SK-N-MC (cell line): ENCODE measurements around the gene PCDH12.

Source experiments
- DNase-seq: peaks from one replicate; pipeline ENCODE4 v3.0.0-alpha.2; 2011; ENCODE audit warnings: low read depth, low spot score
- H3K27ac ChIP-seq: fragments of 200-600 bp; sonication (generic); 2 replicates; pipeline ENCODE4 v1.5.1; 2016; ENCODE audit warnings: mixed run types
- H3K36me3 ChIP-seq: fragments of 200-600 bp; sonication (generic); 2 replicates; pipeline ENCODE4 v1.6.1; 2017; ENCODE audit warnings: antibody characterized with exemption, low read length, mixed read lengths; ENCODE audit not compliant: insufficient read depth
- H3K4me3 ChIP-seq: fragments of 200-600 bp; sonication (generic); 2 replicates; pipeline ENCODE4 v1.5.1; 2016
- H3K9ac ChIP-seq: fragments of 200-600 bp; sonication (generic); 2 replicates; pipeline ENCODE4 v1.8.0; 2017; ENCODE audit warnings: mixed run types, mixed read lengths; ENCODE audit not compliant: insufficient read length
- H3K9me3 ChIP-seq: fragments of 200-600 bp; sonication (generic); 2 replicates; pipeline ENCODE4 v1.6.1; 2017; ENCODE audit warnings: low read depth, mild to moderate bottlenecking, antibody characterized with exemption, low read length, moderate library complexity, mixed read lengths
- EZH2 ChIP-seq: fragments of 200-600 bp; sonication (generic); IDR thresholded peaks from one replicate; pipeline ENCODE4 v1.6.1; 2017; ENCODE audit warnings: antibody characterized with exemption
- FOXP2 ChIP-seq: optimal IDR thresholded peaks from 2 replicates; pipeline ENCODE3; 2011; ENCODE audit warnings: mild to moderate bottlenecking, moderate library complexity; ENCODE audit not compliant: insufficient read depth; ENCODE audit errors: extremely low read length, control extremely low read depth
- POLR2AphosphoS5 ChIP-seq: IDR thresholded peaks from 2 replicates; pipeline ENCODE4 v1.6.1; 2012; ENCODE audit warnings: mild to moderate bottlenecking, low read depth, low read length, borderline replicate concordance

Gene PCDH12

GRCh38 chr5:141994511-141995136 lies 36.6 kb upstream of the PCDH12 start:
- H3K27ac ChIP-seq = no peak overlapping the region
- H3K9me3 ChIP-seq = no peaks in the 10 kb centered on the region
- DNase-seq = no peak
- H3K36me3 ChIP-seq = peaks cover 15% of the 10 kb centered on the region
- H3K4me3 ChIP-seq = no peak overlapping the region
- TF ChIP-seq POLR2AphosphoS5 = no peak
- no peak for TF ChIP-seq EZH2
- TF ChIP-seq FOXP2 = no peak
- no peak overlapping the region for H3K9ac ChIP-seq

- Histone ChIP-seq H3K9ac (no peak overlapping the region), H3K27ac (no peak overlapping the region), H3K36me3 (peaks cover 22% of the 10 kb centered on the region), H3K9me3 (no peaks in the 10 kb centered on the region), H3K4me3 (no peak overlapping the region)
- no peak for TF ChIP-seq EZH2
- TF ChIP-seq POLR2AphosphoS5 = no peak
- TF ChIP-seq FOXP2 = no peak
- DNase-seq = no peak
Measured at GRCh38 chr5:141992349-141992963, 34.5 kb upstream of the PCDH12 start.

GRCh38 chr5:141989720-141990119 lies 31.7 kb upstream of the PCDH12 start:
- Histone ChIP-seq H3K4me3 (no peak overlapping the region), H3K36me3 (peaks cover 47% of the 10 kb centered on the region), H3K27ac (no peak overlapping the region), H3K9me3 (no peaks in the 10 kb centered on the region), H3K9ac (no peak overlapping the region)
- TF ChIP-seq EZH2 = no peak
- TF ChIP-seq FOXP2 = no peak
- TF ChIP-seq POLR2AphosphoS5 = no peak
- DNase-seq = no peak

GRCh38 chr5:141986072-141986471 lies 28.1 kb upstream of the PCDH12 start:
- DNase-seq = no peak
- H3K9ac ChIP-seq = no peak overlapping the region
- H3K36me3 ChIP-seq = peaks cover 65% of the 10 kb centered on the region
- no peak for TF ChIP-seq EZH2
- no peak for TF ChIP-seq POLR2AphosphoS5
- no peak for TF ChIP-seq FOXP2
- no peak overlapping the region for H3K27ac ChIP-seq
- H3K9me3 ChIP-seq = no peaks in the 10 kb centered on the region
- H3K4me3 ChIP-seq = no peak overlapping the region

- H3K9ac ChIP-seq = no peak overlapping the region
- no peak for DNase-seq
- no peak overlapping the region for H3K4me3 ChIP-seq
- no peak overlapping the region for H3K27ac ChIP-seq
- no peaks in the 10 kb centered on the region for H3K9me3 ChIP-seq
- TF ChIP-seq POLR2AphosphoS5 = no peak
- no peak for TF ChIP-seq FOXP2
- TF ChIP-seq EZH2 = no peak
- H3K36me3 ChIP-seq = peaks cover 86% of the 10 kb centered on the region
Measured at GRCh38 chr5:141982626-141983025, 24.6 kb upstream of the PCDH12 start.

- no peak overlapping the region for H3K4me3 ChIP-seq
- H3K36me3 ChIP-seq = peaks cover 75% of the 10 kb centered on the region
- no peak for TF ChIP-seq POLR2AphosphoS5
- no peak for TF ChIP-seq EZH2
- no peak for TF ChIP-seq FOXP2
- DNase-seq = no peak
- H3K9ac ChIP-seq = no peak overlapping the region
- no peak overlapping the region for H3K27ac ChIP-seq
- no peaks in the 10 kb centered on the region for H3K9me3 ChIP-seq
Measured at GRCh38 chr5:141978389-141978788, 20.4 kb upstream of the PCDH12 start.

DNA sequence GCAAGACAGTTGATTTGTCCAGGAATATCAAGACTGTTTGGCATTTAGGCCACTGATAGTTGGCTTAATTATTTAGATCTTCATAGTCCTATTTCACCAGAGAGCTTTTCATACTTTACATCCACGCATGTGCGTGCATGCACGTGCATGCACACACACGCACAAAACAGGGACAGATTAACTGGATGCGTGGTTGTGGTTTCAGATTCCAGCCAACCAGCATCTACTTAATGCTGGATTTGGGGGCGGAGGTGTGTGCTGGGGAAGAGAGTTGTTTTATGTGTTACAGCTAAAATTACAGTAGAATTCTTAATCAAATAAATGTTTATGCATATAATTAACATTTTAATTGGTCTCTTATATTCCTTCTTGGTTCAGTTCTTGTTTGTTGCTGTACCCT lies 18.2 kb upstream of the PCDH12 start:
- H3K4me3 ChIP-seq = no peak overlapping the region
- no peak for TF ChIP-seq POLR2AphosphoS5
- TF ChIP-seq FOXP2 = no peak
- TF ChIP-seq EZH2 = no peak
- no peak for DNase-seq
- H3K36me3 ChIP-seq = peaks cover 64% of the 10 kb centered on the region
- no peaks in the 10 kb centered on the region for H3K9me3 ChIP-seq
- no peak overlapping the region for H3K27ac ChIP-seq
- no peak overlapping the region for H3K9ac ChIP-seq

- Histone ChIP-seq H3K36me3 (peaks cover 49% of the 10 kb centered on the region), H3K27ac (no peak overlapping the region), H3K9me3 (no peaks in the 10 kb centered on the region), H3K9ac (no peak overlapping the region), H3K4me3 (no peak overlapping the region)
- TF ChIP-seq FOXP2 (no peak), EZH2 (no peak), POLR2AphosphoS5 (no peak)
- DNase-seq = no peak
Measured at GRCh38 chr5:141973871-141974595, 16.0 kb upstream of the PCDH12 start.
